BLaER1 treated with 17β-estradiol and CSF1 and Interleukin-3, amounts not matched to agents 10 nM and 100 nM (cell line): ENCODE data around the gene SPRN.

Source experiments
- H3K27ac ChIP-seq, 11 experiments: shearing (Covaris generic); formaldehyde crosslinking; 2 replicates each; pipeline ENCODE4 v1.8.1; 2022
- H3K27me3 ChIP-seq, 11 experiments: shearing (Covaris generic); formaldehyde crosslinking; 2 replicates each; pipeline ENCODE4 v1.8.1; 2022
- H3K36me3 ChIP-seq, 11 experiments: shearing (Covaris generic); formaldehyde crosslinking; 2 replicates each; pipeline ENCODE4 v1.8.1; 2022
- H3K4me1 ChIP-seq, 10 experiments: shearing (Covaris generic); formaldehyde crosslinking; 2 replicates each; pipeline ENCODE4 v1.8.1; 2022
- H3K4me2 ChIP-seq, 11 experiments: shearing (Covaris generic); formaldehyde crosslinking; 2 replicates each; pipeline ENCODE4 v1.8.1; 2022
- H3K4me3 ChIP-seq, 10 experiments: shearing (Covaris generic); formaldehyde crosslinking; 2 replicates each; pipeline ENCODE4 v1.8.1; 2022
- H3K9ac ChIP-seq, 11 experiments: shearing (Covaris generic); formaldehyde crosslinking; 2 replicates each; pipeline ENCODE4 v1.8.1; 2022
- H3K9me3 ChIP-seq, 11 experiments: shearing (Covaris generic); formaldehyde crosslinking; replicated peaks in 1 of 11; 2 replicates each; pipeline ENCODE4 v1.8.1; 2022
- H4K20me1 ChIP-seq, 11 experiments: shearing (Covaris generic); formaldehyde crosslinking; 2 replicates each; pipeline ENCODE4 v1.8.1; 2022
- Cebpa-rat ChIP-seq, 11 experiments: shearing (Covaris generic); IDR thresholded peaks; 2 replicates each; pipeline ENCODE4 v1.8.1; 2022

SPRN gene

DNA sequence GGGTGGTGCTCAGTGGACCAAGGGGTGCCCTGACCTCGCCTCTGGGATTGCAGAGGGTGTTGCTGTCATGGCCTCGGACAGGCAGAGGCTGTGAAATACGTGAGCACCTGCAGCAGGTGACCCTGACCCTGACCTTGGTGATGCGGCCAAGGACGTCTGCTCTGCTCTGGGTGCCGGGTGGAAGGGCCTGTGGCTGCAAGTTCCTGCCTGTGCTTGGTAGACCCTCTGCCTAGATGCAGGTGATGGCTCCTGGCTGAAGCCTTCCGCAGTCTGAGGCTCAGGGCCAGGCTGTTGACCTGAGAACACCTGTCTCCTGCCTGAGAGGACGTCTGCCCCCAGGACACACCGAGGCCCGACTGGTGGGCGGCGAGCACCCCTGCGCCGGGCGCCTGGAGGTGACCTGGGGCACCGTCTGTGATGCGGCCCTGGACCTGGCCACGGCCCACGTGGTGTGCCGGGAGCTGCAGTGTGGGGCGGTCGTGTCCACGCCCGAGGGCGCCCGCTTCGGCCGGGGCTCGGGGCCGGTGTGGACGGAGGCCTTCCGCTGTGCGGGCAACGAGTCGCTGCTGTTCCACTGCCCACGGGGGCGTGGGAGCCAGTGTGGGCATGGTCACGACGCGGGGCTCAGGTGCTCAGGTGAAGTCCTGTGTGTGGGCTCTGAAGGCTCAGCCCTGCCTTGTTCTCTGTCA lies 33.7 kb upstream of the SPRN start:
- H3K4me1 ChIP-seq = peaks cover 0 to 10% (median 4%) of the 10 kb centered on the region in 10 experiments; a peak in 10 of 20 replicates
- no peak overlapping the region for H3K27ac ChIP-seq
- H3K9ac ChIP-seq = no peak overlapping the region
- peaks cover 0 to 10% (median 0%) of the 10 kb centered on the region in 11 experiments; a peak in 3 of 22 replicates for H3K9me3 ChIP-seq
- H3K36me3 ChIP-seq = no peaks in the 10 kb centered on the region
- no peak overlapping the region for H3K4me2 ChIP-seq
- no peaks in the 10 kb centered on the region for H4K20me1 ChIP-seq
- H3K27me3 ChIP-seq = no peaks in the 10 kb centered on the region
- H3K4me3 ChIP-seq = no peak overlapping the region
- TF ChIP-seq Cebpa-rat (IDR thresholded peaks at IDR 0.05) = no peak

DNA sequence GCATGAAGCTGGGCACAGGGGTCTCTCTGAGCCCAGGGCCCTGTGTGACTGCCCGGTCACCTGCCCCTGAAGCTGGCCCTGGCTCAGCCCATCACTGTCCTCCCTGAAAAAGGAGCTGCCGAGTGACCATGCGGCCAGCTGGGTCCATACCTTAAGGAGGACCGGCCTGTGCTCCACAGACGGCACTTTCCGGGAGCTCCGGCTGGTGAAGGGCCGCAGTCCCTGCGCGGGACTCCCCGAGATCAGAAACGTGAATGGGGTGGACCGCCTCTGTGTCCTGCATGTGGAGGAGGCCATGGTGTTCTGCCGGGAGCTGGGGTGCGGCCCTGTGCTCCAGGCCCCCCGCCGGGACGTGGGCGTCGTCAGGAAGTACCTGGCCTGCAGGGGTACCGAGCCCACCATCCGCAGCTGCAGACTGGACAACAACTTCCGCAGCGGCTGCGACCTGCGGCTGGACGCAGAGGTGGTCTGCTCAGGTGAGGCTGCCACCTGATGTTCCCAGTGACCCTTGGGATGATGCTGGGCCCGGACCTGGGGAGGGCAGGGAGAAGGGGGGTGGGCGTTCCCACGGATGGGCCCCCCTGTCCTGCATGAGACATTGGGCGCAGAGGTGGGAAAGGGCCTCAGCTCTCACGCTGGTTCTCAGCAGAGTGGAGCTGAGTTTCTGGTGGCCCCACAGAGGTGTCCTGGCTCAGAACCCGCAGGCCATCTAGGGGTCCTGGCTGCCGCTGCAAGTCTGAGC lies 32.8 kb upstream of the SPRN start:
- H3K36me3 ChIP-seq = no peaks in the 10 kb centered on the region
- peaks cover 0 to 10% (median 0%) of the 10 kb centered on the region in 11 experiments; a peak in 3 of 22 replicates for H3K9me3 ChIP-seq
- peaks cover 0 to 10% (median 4%) of the 10 kb centered on the region in 10 experiments; a peak in 10 of 20 replicates for H3K4me1 ChIP-seq
- no peak overlapping the region for H3K27ac ChIP-seq
- H3K4me3 ChIP-seq = no peak overlapping the region
- H3K4me2 ChIP-seq = no peak overlapping the region
- H3K27me3 ChIP-seq = no peaks in the 10 kb centered on the region
- no peaks in the 10 kb centered on the region for H4K20me1 ChIP-seq
- no peak overlapping the region for H3K9ac ChIP-seq
- TF ChIP-seq Cebpa-rat (IDR thresholded peaks at IDR 0.05) = no peak

DNA sequence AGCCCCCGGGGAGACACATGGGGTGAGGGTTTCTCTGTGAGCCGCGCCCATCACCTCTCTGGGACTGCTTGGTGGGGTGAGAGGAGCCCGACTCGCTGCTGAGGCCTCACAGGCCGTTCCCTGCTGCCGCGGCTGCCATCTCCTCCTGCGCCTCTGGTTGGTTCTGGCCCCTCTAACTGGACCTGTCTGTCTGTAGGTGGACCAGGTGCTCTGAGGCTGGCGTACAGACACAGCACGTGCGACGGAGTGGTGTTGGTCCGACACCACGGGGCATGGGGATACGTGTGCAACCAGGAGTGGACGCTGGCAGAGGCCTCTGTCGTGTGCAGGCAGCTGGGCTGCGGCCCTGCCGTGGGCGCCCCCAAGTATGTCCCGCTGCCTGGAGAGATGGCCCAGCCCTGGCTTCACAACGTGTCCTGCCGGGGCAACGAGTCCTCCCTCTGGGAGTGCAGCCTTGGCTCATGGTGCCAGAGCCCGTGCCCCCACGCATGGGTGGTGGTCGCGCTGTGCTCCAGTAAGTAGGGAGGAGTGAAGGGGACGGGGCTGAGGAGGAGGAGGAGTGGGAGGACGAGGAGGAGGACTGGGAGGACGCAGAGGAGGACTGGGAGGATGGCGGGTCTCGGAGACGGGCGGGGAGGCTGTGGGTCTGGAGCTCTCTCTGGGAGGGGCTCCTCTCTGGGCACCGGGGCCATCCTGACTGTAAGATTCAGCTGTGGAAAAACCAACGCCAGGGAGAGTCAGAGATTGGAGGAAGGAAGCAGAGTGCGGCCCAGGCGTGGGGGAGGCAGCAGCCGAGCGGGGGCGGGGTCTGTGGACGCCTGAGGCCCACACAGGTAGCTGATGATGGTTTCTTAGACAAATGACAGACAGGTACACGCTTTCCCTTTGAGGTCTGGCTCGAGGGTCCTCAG lies 31.9 kb upstream of the SPRN start:
- no peak for TF ChIP-seq Cebpa-rat (IDR thresholded peaks at IDR 0.05)
- H3K9me3 ChIP-seq = peaks cover 0 to 10% (median 0%) of the 10 kb centered on the region in 11 experiments; a peak in 3 of 22 replicates

DNA sequence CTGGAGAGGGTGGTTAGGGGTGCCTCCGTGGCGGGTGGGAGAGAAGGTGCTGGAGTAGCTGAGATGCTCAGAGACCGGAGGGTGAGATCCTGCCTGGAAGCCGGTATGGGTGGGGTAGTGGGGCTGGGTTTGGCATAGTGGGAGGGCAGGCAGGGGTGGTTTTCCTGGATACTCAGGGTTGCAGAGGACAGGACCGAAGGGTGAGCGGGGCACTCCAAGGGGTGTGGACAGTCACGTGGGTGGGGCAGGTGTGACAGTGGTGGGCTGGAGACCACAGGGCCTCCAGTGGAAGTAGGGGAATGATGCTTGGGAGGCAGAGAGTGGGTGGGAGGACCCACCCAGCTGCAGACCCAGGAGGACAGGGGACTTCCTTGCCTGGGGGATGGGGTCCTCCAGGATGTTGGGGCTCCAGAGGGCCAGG lies 31.2 kb upstream of the SPRN start:
- Histone ChIP-seq H3K9ac (no peak overlapping the region), H3K4me3 (no peak overlapping the region), H3K9me3 (peaks cover 0 to 10% (median 0%) of the 10 kb centered on the region in 11 experiments; a peak in 3 of 22 replicates), H3K27me3 (no peaks in the 10 kb centered on the region), H4K20me1 (no peaks in the 10 kb centered on the region), H3K4me2 (peak overlapping the region in 4 of 11 experiments; percentile 2 to 35 (median 16); a peak in 5 of 22 replicates), H3K27ac (no peak overlapping the region), H3K4me1 (peaks cover 0 to 10% (median 4%) of the 10 kb centered on the region in 10 experiments; a peak in 10 of 20 replicates), H3K36me3 (no peaks in the 10 kb centered on the region)
- no peak for TF ChIP-seq Cebpa-rat (IDR thresholded peaks at IDR 0.05)

More for the DNA sequence above, 31.9 kb upstream of the SPRN start:
- Histone ChIP-seq H4K20me1 (no peaks in the 10 kb centered on the region), H3K9ac (no peak overlapping the region), H3K4me2 (no peak overlapping the region), H3K27me3 (no peaks in the 10 kb centered on the region), H3K4me1 (peaks cover 0 to 10% (median 4%) of the 10 kb centered on the region in 10 experiments; a peak in 10 of 20 replicates), H3K27ac (no peak overlapping the region), H3K36me3 (no peaks in the 10 kb centered on the region), H3K4me3 (no peak overlapping the region)

DNA sequence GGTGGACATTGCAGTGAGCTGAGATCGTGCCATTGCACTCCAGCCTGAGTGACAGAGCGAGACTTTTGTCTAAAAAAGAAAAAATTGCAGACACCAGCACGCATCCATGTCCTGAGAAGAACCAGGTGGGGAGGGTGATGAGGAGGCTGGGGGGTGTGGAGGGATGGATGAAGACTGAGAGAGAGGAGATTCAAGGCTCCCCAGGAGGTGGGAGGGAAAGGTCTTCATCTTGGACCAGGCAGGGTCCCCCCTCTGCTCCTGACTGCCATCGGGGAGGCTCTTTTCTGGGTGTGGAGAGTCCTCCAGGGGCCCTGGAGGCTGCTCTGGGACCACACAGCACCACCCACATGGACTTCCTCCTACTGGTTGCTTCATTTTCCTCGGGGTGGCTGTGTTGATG lies 30.8 kb upstream of the SPRN start:
- peak overlapping the region in 4 of 11 experiments; percentile 2 to 35 (median 16); a peak in 6 of 22 replicates for H3K4me2 ChIP-seq
- peaks cover 0 to 10% (median 4%) of the 10 kb centered on the region in 10 experiments; a peak in 10 of 20 replicates for H3K4me1 ChIP-seq
- H3K27me3 ChIP-seq = no peaks in the 10 kb centered on the region
- H4K20me1 ChIP-seq = no peaks in the 10 kb centered on the region
- no peak for TF ChIP-seq Cebpa-rat (IDR thresholded peaks at IDR 0.05)
- H3K36me3 ChIP-seq = no peaks in the 10 kb centered on the region
- H3K27ac ChIP-seq = no peak overlapping the region
- H3K4me3 ChIP-seq = no peak overlapping the region
- H3K9ac ChIP-seq = no peak overlapping the region
- peaks cover 0 to 10% (median 0%) of the 10 kb centered on the region in 11 experiments; a peak in 3 of 22 replicates for H3K9me3 ChIP-seq

DNA sequence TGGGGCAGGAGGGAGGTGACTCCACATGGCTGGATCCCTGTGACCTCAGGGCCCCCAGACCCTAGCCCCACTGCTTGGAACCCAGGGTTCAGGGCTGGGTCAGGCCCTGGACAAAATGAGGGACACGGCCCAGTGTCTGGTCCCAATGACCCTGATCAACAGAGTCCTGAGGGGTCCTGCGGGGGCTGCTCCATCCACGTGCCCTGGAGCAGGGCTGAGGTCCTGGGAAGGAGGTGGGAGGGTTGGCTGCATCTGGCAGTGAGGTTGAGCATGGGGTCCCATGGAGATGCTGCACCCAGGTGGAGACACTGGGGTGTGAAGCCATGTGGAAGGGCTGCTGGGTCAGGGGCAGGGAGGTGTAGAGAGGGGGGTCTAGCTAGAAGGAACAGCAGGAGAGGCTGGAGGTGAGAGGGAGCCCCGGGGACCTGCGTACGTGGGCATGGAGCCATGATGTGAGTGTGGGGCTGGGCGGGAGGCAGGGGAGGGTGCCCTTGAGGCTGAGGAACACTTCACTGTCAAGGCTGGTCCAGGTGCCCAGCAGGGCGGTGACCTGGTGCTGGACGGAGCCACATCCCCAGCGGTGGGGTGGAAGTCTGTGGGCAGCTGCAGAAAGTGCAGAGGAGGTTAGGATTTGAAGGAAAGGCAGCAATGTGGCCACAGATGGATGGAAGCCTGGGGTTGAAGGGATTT lies 29.9 kb upstream of the SPRN start:
- Histone ChIP-seq H3K9ac (no peak overlapping the region), H3K9me3 (peaks cover 0 to 7% (median 2%) of the 10 kb centered on the region in 11 experiments; a peak in 19 of 22 replicates)

DNA sequence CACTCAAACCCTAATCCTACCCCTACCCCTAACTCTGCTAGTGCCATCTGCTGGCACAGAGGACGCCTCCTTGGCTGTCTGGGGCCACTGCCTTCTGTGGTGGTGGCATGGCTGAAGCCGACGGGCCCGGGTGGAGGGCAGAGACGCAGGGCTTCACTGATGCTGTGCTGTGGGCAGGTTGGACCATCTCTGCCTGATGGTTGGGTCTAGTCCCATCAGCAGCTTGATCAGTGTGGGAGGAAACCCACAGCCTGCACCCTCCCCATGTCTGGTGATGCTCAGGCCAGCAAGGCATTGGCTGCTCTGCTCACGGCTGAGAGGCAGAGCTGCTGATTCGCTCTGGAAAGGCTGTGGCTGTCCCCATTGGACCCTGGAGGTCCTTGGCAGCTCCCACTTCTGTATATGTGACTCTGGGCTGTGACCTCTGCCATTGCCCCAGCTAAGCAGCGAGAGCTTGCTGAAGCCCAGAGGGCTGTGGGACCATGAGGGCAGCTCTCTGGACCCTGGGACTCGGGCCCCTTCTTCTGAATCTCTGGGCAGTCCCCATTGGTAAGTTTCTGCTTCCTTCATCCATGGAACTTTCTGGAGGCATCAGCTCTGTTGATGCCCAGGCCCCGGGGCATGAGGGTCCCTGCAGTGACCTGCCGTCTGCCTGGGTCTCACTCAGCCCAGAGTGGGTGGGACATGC lies 29.2 kb upstream of the SPRN start, which contains the start of gene SCART1:
SCART1 (plus strand) TSS at position 430 of the 688 bp plus-strand sequence; CDS start at position 483, 53 bp downstream.
- Histone ChIP-seq H3K27ac (no peak within 1 kb of the TSS), H3K9me3 (peaks cover 6 to 14% (median 9%) of the 10 kb centered on the region in 11 experiments)

More for the DNA sequence above, 29.9 kb upstream of the SPRN start:
- Histone ChIP-seq H3K27ac (no peak overlapping the region), H3K4me1 (peaks cover 0 to 10% (median 4%) of the 10 kb centered on the region in 10 experiments; a peak in 10 of 20 replicates), H4K20me1 (no peaks in the 10 kb centered on the region), H3K36me3 (no peaks in the 10 kb centered on the region), H3K4me3 (no peak overlapping the region), H3K27me3 (no peaks in the 10 kb centered on the region), H3K4me2 (no peak overlapping the region)
- TF ChIP-seq Cebpa-rat (IDR thresholded peaks at IDR 0.05) = no peak

More for the DNA sequence above, 29.2 kb upstream of the SPRN start, which contains the start of gene SCART1:
- no peaks in the 10 kb centered on the region for H3K27me3 ChIP-seq
- no peaks in the 10 kb centered on the region for H4K20me1 ChIP-seq
- no peak within 1 kb of the TSS for H3K4me3 ChIP-seq
- H3K9ac ChIP-seq = no peak within 1 kb of the TSS
- no peaks in the 10 kb centered on the region for H3K36me3 ChIP-seq
- peaks cover 0 to 10% (median 4%) of the 10 kb centered on the region in 10 experiments; a peak in 10 of 20 replicates for H3K4me1 ChIP-seq
- no peak within 1 kb of the TSS for H3K4me2 ChIP-seq
- TF ChIP-seq Cebpa-rat (IDR thresholded peaks at IDR 0.05) = no peak
